ENCODE measurements around the gene SCUBE1.

The SCUBE1 gene

GRCh38 chr22:43163241-43163795, 179.9 kb downstream of the SCUBE1 start:
- H3K4me3 Mint-ChIP-seq = no peak overlapping the region

GRCh38 chr22:43162412-43163150, 180.6 kb downstream of the SCUBE1 start:
- no peak overlapping the region for H3K27ac Mint-ChIP-seq
- no peak overlapping the region for H3K4me3 Mint-ChIP-seq
- TF ChIP-seq, protein P1, sequence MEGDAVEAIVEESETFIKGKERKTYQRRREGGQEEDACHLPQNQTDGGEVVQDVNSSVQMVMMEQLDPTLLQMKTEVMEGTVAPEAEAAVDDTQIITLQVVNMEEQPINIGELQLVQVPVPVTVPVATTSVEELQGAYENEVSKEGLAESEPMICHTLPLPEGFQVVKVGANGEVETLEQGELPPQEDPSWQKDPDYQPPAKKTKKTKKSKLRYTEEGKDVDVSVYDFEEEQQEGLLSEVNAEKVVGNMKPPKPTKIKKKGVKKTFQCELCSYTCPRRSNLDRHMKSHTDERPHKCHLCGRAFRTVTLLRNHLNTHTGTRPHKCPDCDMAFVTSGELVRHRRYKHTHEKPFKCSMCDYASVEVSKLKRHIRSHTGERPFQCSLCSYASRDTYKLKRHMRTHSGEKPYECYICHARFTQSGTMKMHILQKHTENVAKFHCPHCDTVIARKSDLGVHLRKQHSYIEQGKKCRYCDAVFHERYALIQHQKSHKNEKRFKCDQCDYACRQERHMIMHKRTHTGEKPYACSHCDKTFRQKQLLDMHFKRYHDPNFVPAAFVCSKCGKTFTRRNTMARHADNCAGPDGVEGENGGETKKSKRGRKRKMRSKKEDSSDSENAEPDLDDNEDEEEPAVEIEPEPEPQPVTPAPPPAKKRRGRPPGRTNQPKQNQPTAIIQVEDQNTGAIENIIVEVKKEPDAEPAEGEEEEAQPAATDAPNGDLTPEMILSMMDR (IDR thresholded peaks at IDR 0.05; ENCODE audit: unreplicated experiment in 3 of 3) = no peak

More at GRCh38 chr22:43163241-43163795, 179.9 kb downstream of the SCUBE1 start:
- Mint-ChIP-seq H3K27me3 (ENCODE audit: low read depth) (peaks cover 10% of the 10 kb centered on the region), H3K4me1 (peaks cover 10% of the 10 kb centered on the region), H3K27ac (no peak overlapping the region), H3K9me3 (no peaks in the 10 kb centered on the region), H3K36me3 (ENCODE audit: low read depth) (peaks cover 4% of the 10 kb centered on the region)
- TF ChIP-seq, protein P1 (IDR thresholded peaks at IDR 0.05; ENCODE audit: unreplicated experiment in 3 of 3) = no peak

DNA sequence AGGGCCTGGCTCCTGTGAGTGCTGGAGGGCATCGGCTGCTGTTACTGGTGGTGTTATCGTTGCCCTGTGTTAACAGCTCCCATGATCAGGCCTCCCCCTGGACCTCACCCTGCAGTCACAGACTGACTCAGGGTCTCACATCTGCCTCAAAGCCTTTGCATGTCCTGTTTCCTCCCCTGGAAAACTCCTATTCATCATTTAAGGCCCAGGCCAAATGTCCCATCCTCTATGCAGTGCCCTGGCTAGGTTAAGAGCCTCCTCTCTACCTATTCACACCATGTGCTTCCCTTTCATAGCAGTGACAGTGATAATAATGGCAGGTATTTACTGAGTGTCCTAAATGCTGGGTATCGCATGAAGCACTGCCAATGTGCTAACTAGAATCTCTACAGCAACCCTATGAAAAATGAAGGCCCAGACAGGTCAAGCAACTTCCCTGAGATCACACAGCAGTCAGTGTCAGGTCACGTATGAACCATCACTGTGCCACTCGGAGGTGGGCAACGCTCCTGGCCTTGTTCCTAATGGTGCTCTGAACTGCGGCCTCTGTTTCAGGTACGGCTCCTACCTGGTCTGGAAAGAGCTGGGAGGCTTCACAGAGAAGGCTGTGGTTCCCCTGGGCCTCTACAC, 182.6 kb downstream of the SCUBE1 start:
- Mint-ChIP-seq H3K4me1 (peaks cover 10% of the 10 kb centered on the region), H3K9me3 (no peaks in the 10 kb centered on the region), H3K4me3 (no peak overlapping the region), H3K27ac (no peak overlapping the region), H3K27me3 (ENCODE audit: low read depth) (peaks cover 10% of the 10 kb centered on the region), H3K36me3 (ENCODE audit: low read depth) (no peaks in the 10 kb centered on the region)
- TF ChIP-seq, protein P1 (IDR thresholded peaks at IDR 0.05; ENCODE audit: unreplicated experiment in 3 of 3) = no peak

More at GRCh38 chr22:43162412-43163150, 180.6 kb downstream of the SCUBE1 start:
- H3K27me3 Mint-ChIP-seq (ENCODE audit: low read depth) = peaks cover 10% of the 10 kb centered on the region
- H3K4me1 Mint-ChIP-seq = peaks cover 10% of the 10 kb centered on the region
- no peaks in the 10 kb centered on the region for H3K9me3 Mint-ChIP-seq
- H3K36me3 Mint-ChIP-seq (ENCODE audit: low read depth) = no peaks in the 10 kb centered on the region

DNA sequence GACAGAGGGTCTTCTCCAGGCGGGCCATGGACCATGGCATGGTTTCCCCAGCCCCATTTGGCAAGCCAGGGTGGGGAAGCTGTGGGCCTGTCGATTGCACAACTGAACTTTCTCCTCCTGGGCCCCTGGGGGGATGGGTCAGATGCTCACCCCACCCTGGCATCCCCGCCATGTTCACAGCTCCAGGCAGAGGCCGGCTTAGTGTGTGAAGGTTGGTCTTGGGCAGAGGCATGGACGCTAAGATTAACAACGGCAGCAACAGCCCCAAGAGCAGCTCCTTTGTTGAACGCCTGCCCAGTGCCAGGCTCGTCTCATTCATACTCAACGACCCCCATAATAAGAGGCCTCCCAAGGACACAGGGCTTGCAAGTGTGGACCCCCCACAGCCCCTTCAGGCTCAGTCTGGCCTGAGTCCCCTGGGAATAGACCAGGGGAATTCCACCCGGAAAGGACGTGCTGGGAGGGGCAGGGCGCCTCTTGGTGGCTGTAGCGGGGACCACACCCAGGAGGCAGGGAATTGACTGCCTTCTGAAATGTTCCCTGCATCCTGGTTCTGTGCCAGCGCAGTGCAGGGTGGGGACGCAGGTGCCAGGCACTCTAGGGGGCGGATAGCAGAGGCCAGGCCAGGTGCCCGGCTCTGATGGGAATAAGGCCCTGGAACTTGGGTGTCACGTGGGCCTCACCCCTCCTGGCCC, 183.5 kb downstream of the SCUBE1 start:
- TF ChIP-seq, protein P1 (IDR thresholded peaks at IDR 0.05; ENCODE audit: unreplicated experiment in 3 of 3) = no peak
- Mint-ChIP-seq H3K36me3 (ENCODE audit: low read depth) (no peaks in the 10 kb centered on the region), H3K27me3 (ENCODE audit: low read depth) (peaks cover 10% of the 10 kb centered on the region), H3K9me3 (no peaks in the 10 kb centered on the region), H3K27ac (no peak overlapping the region), H3K4me1 (peaks cover 10% of the 10 kb centered on the region), H3K4me3 (no peak overlapping the region)

GRCh38 chr22:43158778-43159483, 184.2 kb downstream of the SCUBE1 start:
- Mint-ChIP-seq H3K4me1 (peaks cover 3% of the 10 kb centered on the region), H3K27me3 (ENCODE audit: low read depth) (peaks cover 6% of the 10 kb centered on the region), H3K36me3 (ENCODE audit: low read depth) (no peaks in the 10 kb centered on the region), H3K4me3 (no peak overlapping the region), H3K9me3 (no peaks in the 10 kb centered on the region), H3K27ac (no peak overlapping the region)
- TF ChIP-seq, protein P1 (IDR thresholded peaks at IDR 0.05; ENCODE audit: unreplicated experiment in 3 of 3) = no peak
